T-helper 9 cell (primary cell): ENCODE data around the gene BTBD17.

Experiments used
- DNase-seq: peaks from one replicate; pipeline ENCODE4 v3.0.0-alpha.2; 2020

Gene BTBD17

GRCh38 chr17:74332763-74333283 is 28.8 kb downstream of the BTBD17 start:
- DNase-seq = no peak

- DNase-seq = no peak
Observed at GRCh38 chr17:74332017-74332650, 29.5 kb downstream of the BTBD17 start.

- DNase-seq = no peak
Observed at GRCh38 chr17:74330446-74330845, 31.2 kb downstream of the BTBD17 start.

GRCh38 chr17:74329378-74329777 is 32.3 kb downstream of the BTBD17 start:
- no peak for DNase-seq

GRCh38 chr17:74328487-74328886 is 33.2 kb downstream of the BTBD17 start:
- no peak for DNase-seq

GRCh38 chr17:74326506-74326905 is 35.2 kb downstream of the BTBD17 start:
- DNase-seq = no peak

GRCh38 chr17:74325743-74326379 is 35.8 kb downstream of the BTBD17 start, which contains the start of gene KIF19:
Gene KIF19, plus strand, starts transcription at chr17:74326226. Its CDS starts 124 bp downstream, at chr17:74326350.
- peak; percentile 49 for DNase-seq

GRCh38 chr17:74325376-74325742 is 36.3 kb downstream of the BTBD17 start:
- DNase-seq = no peak

GRCh38 chr17:74324521-74324920 is 37.1 kb downstream of the BTBD17 start:
- no peak for DNase-seq

GRCh38 chr17:74318391-74318790 is 43.3 kb downstream of the BTBD17 start:
- DNase-seq = no peak

GRCh38 chr17:74317071-74317470 is 44.6 kb downstream of the BTBD17 start:
- DNase-seq = no peak

- DNase-seq = no peak
Observed at GRCh38 chr17:74316220-74316619, 45.4 kb downstream of the BTBD17 start.

- DNase-seq = no peak
Observed at GRCh38 chr17:74314877-74315276, 46.8 kb downstream of the BTBD17 start.

- no peak for DNase-seq
Observed at GRCh38 chr17:74309902-74310301, 51.8 kb downstream of the BTBD17 start.

- DNase-seq = no peak
Observed at GRCh38 chr17:74307984-74308773, 53.5 kb downstream of the BTBD17 start.
